ENCODE results near the gene DKC1.

GRCh38 chrX:154804261-154804956 is 41.7 kb downstream of the DKC1 start:
- TF ChIP-seq CTCF (conservative IDR thresholded peaks at IDR 0.05; ENCODE audit: low read depth, low read length) (no peak), EZH2phosphoT487 (IDR thresholded peaks at IDR 0.05; ENCODE audit: borderline replicate concordance, low read length) (no peak), EZH2 (IDR thresholded peaks at IDR 0.05; ENCODE audit: low read length, unreplicated experiment) (no peak)
